Spleen (tissue), 11 donors: ENCODE results near the gene TNFSF15. TPM values are rescaled to one million over a fixed set of nuclear protein-coding genes. Genes with fewer than 3 reads are reported as not detected.

Experiments used
- DNase-seq: peaks from one replicate; pipeline ENCODE4 v3.0.0-alpha.2; 2020
- H3K27ac ChIP-seq, 8 donors: fragments of 200-600 bp; sonication (generic) in 7 of 8; 1 replicate in 4 of 8; 2 replicates in 4 of 8; pipeline versions ENCODE4 v1.5.0 to v1.8.0; 2016 to 2021; ENCODE audit warnings: inconsistent platforms in 4 of 8, mild to moderate bottlenecking in 4 of 8, moderate library complexity in 1 of 8
- H3K27me3 ChIP-seq, 7 donors: fragments of 200-600 bp; sonication (generic) in 6 of 7; replicated peaks in 1 of 7; 1 replicate in 4 of 7; 2 replicates in 3 of 7; pipeline versions ENCODE4 v1.5.0 to v1.8.0; 2016 to 2021; ENCODE audit warnings: inconsistent platforms in 3 of 7, mild to moderate bottlenecking in 1 of 7
- H3K36me3 ChIP-seq, 6 donors: fragments of 200-600 bp; sonication (generic) in 5 of 6; 1 replicate in 4 of 6; 2 replicates in 2 of 6; pipeline versions ENCODE4 v1.5.0 to v1.8.0; 2016 to 2021; ENCODE audit warnings: inconsistent platforms in 2 of 6
- H3K4me1 ChIP-seq, 6 donors: fragments of 200-600 bp; sonication (generic) in 5 of 6; 1 replicate in 3 of 6; 2 replicates in 3 of 6; pipeline versions ENCODE4 v1.5.0 to v1.8.0; 2016 to 2021; ENCODE audit warnings: inconsistent platforms in 3 of 6
- H3K4me3 ChIP-seq, 8 donors: fragments of 200-600 bp; sonication (generic) in 7 of 8; 1 replicate in 4 of 8; 2 replicates in 4 of 8; pipeline versions ENCODE4 v1.5.0 to v1.8.0; 2016 to 2021; ENCODE audit warnings: inconsistent platforms in 4 of 8, mild to moderate bottlenecking in 4 of 8, moderate library complexity in 2 of 8
- H3K9me3 ChIP-seq, 8 donors: fragments of 200-600 bp; sonication (generic) in 7 of 8; 1 replicate in 4 of 8; 2 replicates in 4 of 8; pipeline versions ENCODE4 v1.5.0 to v1.8.0; 2016 to 2021; ENCODE audit warnings: inconsistent platforms in 4 of 8
- CTCF ChIP-seq, 11 experiments: fragments of 200-600 bp in 7 of 11; fragments of 450-650 bp in 4 of 11; sonication (generic) in 4 of 11; IDR thresholded peaks in 8 of 11; conservative IDR thresholded peaks in 3 of 11; 1 replicate in 7 of 11; 2 replicates in 4 of 11; pipeline versions ENCODE4 v1.4.0 to v1.8.0; 2016 to 2021; ENCODE audit warnings: antibody characterized with exemption in 11 of 11, inconsistent platforms in 4 of 11, mild to moderate bottlenecking in 1 of 11
- POLR2A ChIP-seq, 3 donors: fragments of 450-650 bp; IDR thresholded peaks; one replicate each; pipeline ENCODE4 v1.5.1; 2017; ENCODE audit warnings: antibody characterized with exemption in 3 of 3, mild to moderate bottlenecking in 1 of 3
- POLR2AphosphoS5 ChIP-seq, 3 donors: sonication (generic); formaldehyde crosslinking; IDR thresholded peaks; one replicate each; pipeline ENCODE4 v1.5.1; 2017; ENCODE audit warnings: antibody characterized with exemption in 3 of 3
- WGBS, 5 donors: extraction: QIAGEN DNeasy Blood & Tissue Kit in 3 of 5; methylation state at CpG; one replicate each; pipeline versions ENCODE4 v1.1.5 to v1.1.7; 2013 to 2018; 5-methylcytosine and 5-hydroxymethylcytosine counted together
- intact Hi-C: fragments of 100-400 bp; cut with DNase I; formaldehyde crosslinking; loops from one replicate; pipeline ENCODE4 v1.15.0; 2023; ENCODE audit warnings: low total_unique reads
- polyA plus RNA-seq, 3 donors: library from polyadenylated mRNA; stranded (reverse); fragments of 200-250 nt; gene quantifications; one replicate each; pipeline ENCODE4 v1.2.1, GENCODE V29; 2013
- total RNA-seq, 7 donors: library from RNA; depleted of rRNA in 3 of 7; stranded (reverse); fragments of >200 nt in 3 of 7; fragmentation: NEBNext Ultra II Directional in 4 of 7; extraction: Animal tissue kit (Norgen Biotek cat#: 25700) in 4 of 7; gene quantifications; one replicate each; pipeline versions ENCODE4 v1.1.0 to v1.2.1, GENCODE V29; 2016 to 2021
- donor health status: healthy with polysubstance abuse.
- donor health status: DM: no; HTN: no; CAD: no; lungs with moderate emphysema.
- donor health status: DM: no; HTN: no; CAD: no.
- donor health status: Bipolar disorder and iron deficiency.
- donor health status: healthy.
- donor health status: DM: no; HTN: no; CAD: no.
- donor health status: DM: yes; HTN: yes; CAD: no.

Gene TNFSF15
- total and polyA plus RNA-seq, 10 donors: 0.22 to 1.8 (median 0.60) TPM

GRCh38 chr9:114820776-114821501, 15.1 kb upstream of the TNFSF15 start:
- Histone ChIP-seq H3K4me1 (no peaks in the 10 kb centered on the region), H3K36me3 (no peaks in the 10 kb centered on the region), H3K9me3 (no peaks in the 10 kb centered on the region), H3K27ac (peak overlapping the region in 1 of 8 donors; percentile 13), H3K27me3 (no peaks in the 10 kb centered on the region), H3K4me3 (no peak overlapping the region)
- WGBS, 5 donors: 90 to 94% (median 91%) methylated on average over 8 of the region's 8 CpGs
- intact Hi-C loops: no loop called here
- DNase-seq: no peak
- TF ChIP-seq POLR2AphosphoS5 (IDR thresholded peaks at IDR 0.05): no peak
- no peak for TF ChIP-seq CTCF (IDR thresholded peaks at IDR 0.05 in 8 of 11, conservative IDR thresholded peaks at IDR 0.05 in 3 of 11)
- TF ChIP-seq POLR2A (IDR thresholded peaks at IDR 0.05): no peak

DNA sequence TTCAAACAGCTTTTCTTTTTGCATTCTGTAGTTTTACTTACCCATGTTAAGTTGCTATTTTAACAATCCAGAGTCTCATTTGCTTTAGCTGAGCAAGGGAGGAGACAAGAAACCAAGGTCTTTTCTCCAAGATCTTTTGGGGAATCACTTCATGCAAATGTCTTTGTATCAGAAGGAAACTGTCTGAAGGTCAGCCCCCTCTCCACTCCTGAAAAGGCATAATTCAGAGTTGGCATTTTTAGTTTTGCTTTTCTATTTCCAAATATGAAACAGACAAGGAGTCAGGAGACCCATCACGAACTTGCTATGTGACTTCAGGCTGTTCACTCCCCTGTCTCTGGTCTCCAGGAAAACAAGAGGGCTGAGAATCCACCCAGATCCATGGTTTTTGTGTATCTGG, 12.3 kb upstream of the TNFSF15 start:
- intact Hi-C loops: no loop called here
- H3K9me3 ChIP-seq: peaks cover 0 to 4% (median 0%) of the 10 kb centered on the region in 8 donors
- TF ChIP-seq POLR2A (IDR thresholded peaks at IDR 0.05) (no peak), POLR2AphosphoS5 (IDR thresholded peaks at IDR 0.05) (no peak), CTCF (IDR thresholded peaks at IDR 0.05 in 8 of 11, conservative IDR thresholded peaks at IDR 0.05 in 3 of 11) (no peak)
- no peaks in the 10 kb centered on the region for H3K36me3 ChIP-seq
- H3K4me3 ChIP-seq: no peak overlapping the region
- no peaks in the 10 kb centered on the region for H3K27me3 ChIP-seq
- WGBS, 5 donors: 71 to 92% (median 75%) methylated on average over 1 of the region's 1 CpG
- DNase-seq: no peak
- no peaks in the 10 kb centered on the region for H3K4me1 ChIP-seq
- no peak overlapping the region for H3K27ac ChIP-seq

DNA sequence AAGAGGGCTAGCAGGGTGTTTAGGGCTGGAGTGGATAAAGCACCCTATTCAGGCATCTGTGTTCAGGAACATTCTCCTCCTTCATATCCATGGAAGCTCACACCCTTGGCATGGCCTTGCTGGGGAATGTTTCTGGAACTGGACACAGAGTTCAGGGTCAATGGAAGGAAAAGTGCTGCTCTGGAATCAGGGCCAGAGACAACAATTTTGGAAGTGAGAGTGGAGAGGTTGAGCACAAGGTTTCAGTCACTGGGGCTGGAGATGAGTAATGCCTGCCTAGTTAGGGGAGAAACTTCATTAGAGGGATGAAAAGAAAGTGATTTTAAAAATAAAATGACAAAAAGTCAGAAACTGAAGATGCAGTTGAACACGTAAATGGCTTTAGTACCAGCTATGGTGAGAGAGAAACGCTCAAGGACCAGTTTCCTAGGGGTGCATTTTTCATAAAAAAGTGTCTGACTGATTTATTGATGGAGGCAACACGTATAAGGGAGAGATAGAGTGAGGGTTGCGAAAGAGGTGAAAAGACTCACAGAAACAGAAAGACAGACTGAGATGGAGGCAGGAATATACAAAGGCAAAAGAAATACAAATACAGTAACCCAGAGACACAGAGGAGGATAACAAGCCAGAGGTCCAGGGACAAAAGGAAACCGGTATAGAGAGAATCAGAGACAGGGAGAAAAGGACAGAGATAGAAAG, 8.0 kb upstream of the TNFSF15 start:
- Histone ChIP-seq H3K4me3 (no peak overlapping the region), H3K4me1 (no peaks in the 10 kb centered on the region), H3K36me3 (no peaks in the 10 kb centered on the region), H3K27me3 (no peaks in the 10 kb centered on the region), H3K9me3 (peaks cover 0 to 4% (median 0%) of the 10 kb centered on the region in 8 donors), H3K27ac (no peak overlapping the region)
- intact Hi-C loops: no loop called here
- no peak for DNase-seq
- 70 to 80% (median 76%) methylated on average over 5 of the region's 5 CpGs for WGBS, 5 donors
- TF ChIP-seq POLR2A (IDR thresholded peaks at IDR 0.05): no peak
- TF ChIP-seq POLR2AphosphoS5 (IDR thresholded peaks at IDR 0.05): no peak
- TF ChIP-seq CTCF (IDR thresholded peaks at IDR 0.05 in 8 of 11, conservative IDR thresholded peaks at IDR 0.05 in 3 of 11): no peak

GRCh38 chr9:114811966-114812636, 6.3 kb upstream of the TNFSF15 start:
- TF ChIP-seq POLR2A (IDR thresholded peaks at IDR 0.05) (no peak), POLR2AphosphoS5 (IDR thresholded peaks at IDR 0.05) (no peak), CTCF (IDR thresholded peaks at IDR 0.05 in 8 of 11, conservative IDR thresholded peaks at IDR 0.05 in 3 of 11) (no peak)
- no peak for DNase-seq
- no peaks in the 10 kb centered on the region for H3K27me3 ChIP-seq
- no peak overlapping the region for H3K4me3 ChIP-seq
- intact Hi-C loops: no loop called here
- peaks cover 1 to 13% (median 5%) of the 10 kb centered on the region in 6 donors for H3K4me1 ChIP-seq
- H3K9me3 ChIP-seq: peaks cover 0 to 4% (median 0%) of the 10 kb centered on the region in 8 donors
- 83 to 97% (median 88%) methylated on average over 5 of the region's 5 CpGs for WGBS, 5 donors
- H3K36me3 ChIP-seq: no peaks in the 10 kb centered on the region
- H3K27ac ChIP-seq: no peak overlapping the region
